Measurements from ENCODE around the gene CYP3A5.

DNA sequence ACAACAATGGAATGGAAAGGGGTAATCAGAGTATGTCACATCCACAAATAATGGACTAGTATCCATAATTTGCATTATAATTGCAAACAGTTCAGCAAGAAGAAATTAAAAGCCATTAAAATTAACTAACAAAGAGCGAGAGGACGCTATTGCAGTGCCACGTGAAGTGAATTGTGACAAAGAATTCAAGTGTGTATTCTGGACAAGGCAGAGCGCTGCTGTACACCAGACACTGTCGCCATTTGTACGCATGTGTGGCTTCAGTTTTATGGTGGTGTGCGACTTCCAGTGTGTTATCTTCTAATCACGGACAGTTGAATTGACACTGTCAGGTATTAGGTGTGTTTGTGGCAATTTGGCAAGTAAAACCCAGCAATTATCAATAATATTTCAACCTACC lies 11.3 kb downstream of the CYP3A5 start:
- no peak for TF ChIP-seq EZH2 (IDR thresholded peaks at IDR 0.05; ENCODE audit: borderline replicate concordance, low read depth, low read length, severe bottlenecking)
- TF ChIP-seq, protein P1, sequence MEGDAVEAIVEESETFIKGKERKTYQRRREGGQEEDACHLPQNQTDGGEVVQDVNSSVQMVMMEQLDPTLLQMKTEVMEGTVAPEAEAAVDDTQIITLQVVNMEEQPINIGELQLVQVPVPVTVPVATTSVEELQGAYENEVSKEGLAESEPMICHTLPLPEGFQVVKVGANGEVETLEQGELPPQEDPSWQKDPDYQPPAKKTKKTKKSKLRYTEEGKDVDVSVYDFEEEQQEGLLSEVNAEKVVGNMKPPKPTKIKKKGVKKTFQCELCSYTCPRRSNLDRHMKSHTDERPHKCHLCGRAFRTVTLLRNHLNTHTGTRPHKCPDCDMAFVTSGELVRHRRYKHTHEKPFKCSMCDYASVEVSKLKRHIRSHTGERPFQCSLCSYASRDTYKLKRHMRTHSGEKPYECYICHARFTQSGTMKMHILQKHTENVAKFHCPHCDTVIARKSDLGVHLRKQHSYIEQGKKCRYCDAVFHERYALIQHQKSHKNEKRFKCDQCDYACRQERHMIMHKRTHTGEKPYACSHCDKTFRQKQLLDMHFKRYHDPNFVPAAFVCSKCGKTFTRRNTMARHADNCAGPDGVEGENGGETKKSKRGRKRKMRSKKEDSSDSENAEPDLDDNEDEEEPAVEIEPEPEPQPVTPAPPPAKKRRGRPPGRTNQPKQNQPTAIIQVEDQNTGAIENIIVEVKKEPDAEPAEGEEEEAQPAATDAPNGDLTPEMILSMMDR (IDR thresholded peaks at IDR 0.05; ENCODE audit: borderline replicate concordance, extremely low read depth, low read length, poor library complexity, severe bottlenecking) = no peak
